ENCODE measurements around the gene HOXA10.

Gene HOXA10

GRCh38 chr7:27165089-27165995 lies 8.8 kb downstream of the HOXA10 start, which contains the start of gene HOXA9:
Gene HOXA9 (minus strand): TSS chr7:27165537. CDS start chr7:27165457, 80 bp downstream.
- H3K36me3 ChIP-seq (replicated peaks; ENCODE audit: low read depth, low read length): no peaks in the 10 kb centered on the region
- no peak within 1 kb of the TSS for H3K4me3 ChIP-seq (ENCODE audit: low read length)
- H2AFZ ChIP-seq (ENCODE audit: low read depth, low read length): no peak within 1 kb of the TSS
- no peaks in the 10 kb centered on the region for H3K79me2 ChIP-seq (ENCODE audit: low read length)
- H3K4me1 ChIP-seq (ENCODE audit: low read length): no peaks in the 10 kb centered on the region
- H4K20me1 ChIP-seq (ENCODE audit: insufficient read depth, low read length): no peaks in the 10 kb centered on the region
- no peak within 1 kb of the TSS for H3K4me2 ChIP-seq (ENCODE audit: low read length)
- no peaks in the 10 kb centered on the region for H3K27me3 ChIP-seq (ENCODE audit: low read depth, low read length)
- H3K9ac ChIP-seq (ENCODE audit: low read length): no peak within 1 kb of the TSS
- no peaks in the 10 kb centered on the region for H3K9me3 ChIP-seq (ENCODE audit: insufficient read depth, low read length)
- H3K27ac ChIP-seq (ENCODE audit: low read length): no peak within 1 kb of the TSS
- TF ChIP-seq, protein P1, sequence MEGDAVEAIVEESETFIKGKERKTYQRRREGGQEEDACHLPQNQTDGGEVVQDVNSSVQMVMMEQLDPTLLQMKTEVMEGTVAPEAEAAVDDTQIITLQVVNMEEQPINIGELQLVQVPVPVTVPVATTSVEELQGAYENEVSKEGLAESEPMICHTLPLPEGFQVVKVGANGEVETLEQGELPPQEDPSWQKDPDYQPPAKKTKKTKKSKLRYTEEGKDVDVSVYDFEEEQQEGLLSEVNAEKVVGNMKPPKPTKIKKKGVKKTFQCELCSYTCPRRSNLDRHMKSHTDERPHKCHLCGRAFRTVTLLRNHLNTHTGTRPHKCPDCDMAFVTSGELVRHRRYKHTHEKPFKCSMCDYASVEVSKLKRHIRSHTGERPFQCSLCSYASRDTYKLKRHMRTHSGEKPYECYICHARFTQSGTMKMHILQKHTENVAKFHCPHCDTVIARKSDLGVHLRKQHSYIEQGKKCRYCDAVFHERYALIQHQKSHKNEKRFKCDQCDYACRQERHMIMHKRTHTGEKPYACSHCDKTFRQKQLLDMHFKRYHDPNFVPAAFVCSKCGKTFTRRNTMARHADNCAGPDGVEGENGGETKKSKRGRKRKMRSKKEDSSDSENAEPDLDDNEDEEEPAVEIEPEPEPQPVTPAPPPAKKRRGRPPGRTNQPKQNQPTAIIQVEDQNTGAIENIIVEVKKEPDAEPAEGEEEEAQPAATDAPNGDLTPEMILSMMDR (IDR thresholded peaks at IDR 0.05; ENCODE audit: low read depth, low read length): no peak
- no peak for TF ChIP-seq EZH2phosphoT487 (IDR thresholded peaks at IDR 0.05; ENCODE audit: low read depth)

GRCh38 chr7:27164367-27165088 lies 9.6 kb downstream of the HOXA10 start:
- H3K27ac ChIP-seq (ENCODE audit: low read length): no peak overlapping the region
- H3K4me1 ChIP-seq (ENCODE audit: low read length): 0 out of 2 replicates have a peak, but pooled peaks cover 5% of the 10 kb centered on the region
- no peaks in the 10 kb centered on the region for H3K9me3 ChIP-seq (ENCODE audit: insufficient read depth, low read length)
- no peak overlapping the region for H3K4me2 ChIP-seq (ENCODE audit: low read length)
- TF ChIP-seq, protein P1 (IDR thresholded peaks at IDR 0.05; ENCODE audit: low read depth, low read length): no peak
- TF ChIP-seq EZH2phosphoT487 (IDR thresholded peaks at IDR 0.05; ENCODE audit: low read depth): no peak
- no peaks in the 10 kb centered on the region for H3K36me3 ChIP-seq (replicated peaks; ENCODE audit: low read depth, low read length)
- no peaks in the 10 kb centered on the region for H3K79me2 ChIP-seq (ENCODE audit: low read length)
- H3K9ac ChIP-seq (ENCODE audit: low read length): no peak overlapping the region
- no peak overlapping the region for H3K4me3 ChIP-seq (ENCODE audit: low read length)
- no peaks in the 10 kb centered on the region for H4K20me1 ChIP-seq (ENCODE audit: insufficient read depth, low read length)
- H2AFZ ChIP-seq (ENCODE audit: low read depth, low read length): no peak overlapping the region
- H3K27me3 ChIP-seq (ENCODE audit: low read depth, low read length): no peaks in the 10 kb centered on the region

GRCh38 chr7:27164045-27164366 lies 10.1 kb downstream of the HOXA10 start:
- no peak overlapping the region for H3K4me3 ChIP-seq (ENCODE audit: low read length)
- 0 out of 2 replicates have a peak, but pooled peaks cover 5% of the 10 kb centered on the region for H3K4me1 ChIP-seq (ENCODE audit: low read length)
- TF ChIP-seq, protein P1 (IDR thresholded peaks at IDR 0.05; ENCODE audit: low read depth, low read length): no peak
- no peak for TF ChIP-seq EZH2phosphoT487 (IDR thresholded peaks at IDR 0.05; ENCODE audit: low read depth)
- H3K79me2 ChIP-seq (ENCODE audit: low read length): no peaks in the 10 kb centered on the region
- H3K9ac ChIP-seq (ENCODE audit: low read length): no peak overlapping the region
- H3K36me3 ChIP-seq (replicated peaks; ENCODE audit: low read depth, low read length): no peaks in the 10 kb centered on the region
- H3K9me3 ChIP-seq (ENCODE audit: insufficient read depth, low read length): no peaks in the 10 kb centered on the region
- no peak overlapping the region for H2AFZ ChIP-seq (ENCODE audit: low read depth, low read length)
- H4K20me1 ChIP-seq (ENCODE audit: insufficient read depth, low read length): no peaks in the 10 kb centered on the region
- H3K27ac ChIP-seq (ENCODE audit: low read length): no peak overlapping the region
- no peak overlapping the region for H3K4me2 ChIP-seq (ENCODE audit: low read length)
- no peaks in the 10 kb centered on the region for H3K27me3 ChIP-seq (ENCODE audit: low read depth, low read length)
